Measurements from ENCODE around the gene SFTPD.
A peak's percentile ranks its signal among the peaks of the same experiment; 100 is the strongest.
"Not testable (repeated sequence)": the region's sequence is repeated elsewhere in the genome, so short reads cannot be mapped to it uniquely, and the experiment has no call there.

The SFTPD gene

DNA sequence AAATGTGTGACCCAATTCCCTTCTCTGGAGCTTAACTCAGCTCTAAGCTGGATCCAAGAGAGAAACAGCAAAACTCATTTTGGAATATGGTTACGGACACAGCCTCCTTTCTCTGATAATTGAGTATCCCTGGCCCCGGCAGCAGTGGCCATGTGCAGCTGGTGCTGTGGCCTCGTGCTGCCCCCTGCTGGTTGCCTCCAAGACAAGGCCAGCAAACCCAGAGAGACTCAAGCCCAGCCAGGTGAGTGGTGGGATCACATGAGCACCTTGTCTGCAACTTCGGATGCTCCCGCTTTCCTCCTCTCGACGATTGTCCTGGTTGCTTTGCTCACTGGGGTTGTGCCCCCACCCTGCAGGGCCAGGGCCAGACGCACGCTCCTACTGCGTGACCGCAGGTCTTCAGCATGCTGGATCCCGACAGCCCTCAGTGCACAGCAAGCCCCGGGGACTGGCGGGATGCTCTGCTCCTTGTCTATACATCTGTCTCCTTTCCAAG, 19.4 kb downstream of the SFTPD start:
- DNase-seq (ENCODE audit: low read depth, low spot score) = peak; percentile 39
- no peak overlapping the region for H3K4me3 ChIP-seq (ENCODE audit: low read length)

DNA sequence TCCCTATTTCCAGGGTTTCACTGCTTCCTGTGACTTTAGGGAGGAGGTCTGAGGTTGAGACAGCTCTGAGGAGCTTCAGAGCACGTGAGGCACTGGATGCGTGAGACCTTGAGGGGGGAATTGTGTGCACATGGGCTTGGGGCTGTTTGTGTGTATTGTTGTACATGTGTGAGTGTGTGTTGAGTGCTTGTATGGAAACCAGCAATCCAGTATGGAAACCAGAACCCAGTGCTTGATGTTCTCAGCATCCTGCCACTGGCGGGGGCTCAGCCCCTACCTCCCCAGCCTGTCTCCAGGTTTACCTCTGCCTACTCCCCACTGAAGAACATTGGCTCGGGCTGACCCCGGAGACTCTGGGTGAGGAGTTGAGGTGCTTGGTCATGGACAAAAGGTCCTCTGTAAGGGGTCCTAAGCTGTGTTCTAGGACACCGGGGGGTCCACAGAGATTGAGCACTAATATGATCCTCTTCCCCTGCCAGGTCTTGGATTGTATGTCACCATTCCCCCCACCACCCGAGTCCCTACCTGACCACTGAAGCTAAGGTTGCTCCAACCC, 20.8 kb downstream of the SFTPD start:
- H3K4me3 ChIP-seq (ENCODE audit: low read length) = no peak overlapping the region
- no peak for DNase-seq (ENCODE audit: low read depth, low spot score)

DNA sequence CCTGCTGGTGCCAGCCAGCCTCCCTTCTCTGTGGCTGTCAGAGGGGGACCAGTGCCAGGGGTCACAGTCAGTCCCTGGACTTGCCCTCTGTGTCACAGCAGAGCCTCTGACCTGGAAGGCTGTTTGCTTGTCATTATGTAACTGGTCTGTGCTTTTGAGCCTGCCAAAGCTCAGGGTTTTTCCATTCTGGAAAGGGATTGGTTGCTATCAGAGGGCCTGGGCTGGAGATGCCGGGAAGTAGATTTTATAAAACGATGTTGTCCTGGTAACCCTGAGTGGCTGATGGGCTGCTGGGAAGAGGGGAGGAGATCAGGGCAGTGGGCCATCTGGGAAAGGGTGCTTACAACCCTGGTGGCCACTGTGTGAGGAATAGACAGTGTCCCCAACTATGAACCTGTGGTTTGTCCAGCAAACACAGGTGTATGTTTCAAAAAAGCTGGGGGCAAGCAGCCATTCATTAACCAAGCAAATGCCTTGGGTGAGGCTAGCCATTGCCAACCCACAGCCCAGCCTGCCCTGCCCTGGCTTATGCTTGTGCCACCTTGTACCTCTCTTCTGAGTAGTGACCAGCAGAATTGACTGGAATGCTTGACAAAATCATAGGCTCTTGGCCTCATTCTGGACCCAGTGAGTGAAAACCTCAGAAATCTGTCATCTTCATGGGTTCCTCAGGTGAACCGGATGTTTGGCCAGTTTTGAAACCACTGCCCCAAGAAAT, 21.6 kb downstream of the SFTPD start:
- DNase-seq (ENCODE audit: low read depth, low spot score) = no peak
- H3K4me3 ChIP-seq (ENCODE audit: low read length) = no peak overlapping the region

DNA sequence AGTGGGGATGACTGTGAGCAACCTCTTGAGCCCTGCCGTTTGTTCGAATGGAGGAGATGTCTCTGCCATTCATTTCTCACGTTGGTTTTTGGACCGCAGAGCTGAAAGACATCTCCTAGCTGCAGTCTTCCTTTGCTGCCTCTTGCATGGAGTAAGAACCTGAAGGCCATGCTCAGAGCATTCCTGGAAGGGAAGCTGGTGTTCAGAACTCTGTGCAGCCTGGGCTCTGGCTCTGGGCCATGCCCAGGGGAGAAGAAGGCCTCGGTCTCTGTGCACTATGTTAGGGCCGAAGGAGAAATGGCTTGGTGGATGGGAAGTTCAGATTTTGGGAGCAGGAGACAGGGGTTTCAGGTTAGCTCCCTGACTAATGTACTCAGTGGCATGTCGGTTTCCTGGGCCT, 22.9 kb downstream of the SFTPD start:
- no peak for DNase-seq (ENCODE audit: low read depth, low spot score)
- no peak overlapping the region for H3K4me3 ChIP-seq (ENCODE audit: low read length)

DNA sequence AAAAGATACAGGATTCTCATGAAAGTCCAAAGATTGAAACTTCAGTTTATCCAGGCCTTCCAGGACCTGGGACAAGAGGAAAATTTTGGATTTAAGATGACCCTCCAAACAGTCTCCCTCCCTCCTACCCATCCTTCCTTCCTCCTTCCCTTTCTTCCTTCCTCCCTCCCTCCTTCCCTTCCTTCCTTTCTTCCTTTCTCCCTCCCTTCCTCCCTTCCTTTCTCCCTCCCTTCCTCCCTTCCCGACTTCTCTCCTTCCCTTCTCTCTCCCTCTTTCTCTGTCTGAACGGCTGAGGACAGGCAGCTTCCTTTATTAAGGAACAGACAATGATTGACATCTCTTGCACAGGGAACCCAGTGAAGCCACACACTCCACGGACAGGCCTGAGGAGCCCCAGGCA, 23.3 kb downstream of the SFTPD start:
- no peak for DNase-seq (ENCODE audit: low read depth, low spot score)
- no peak overlapping the region for H3K4me3 ChIP-seq (ENCODE audit: low read length)

DNA sequence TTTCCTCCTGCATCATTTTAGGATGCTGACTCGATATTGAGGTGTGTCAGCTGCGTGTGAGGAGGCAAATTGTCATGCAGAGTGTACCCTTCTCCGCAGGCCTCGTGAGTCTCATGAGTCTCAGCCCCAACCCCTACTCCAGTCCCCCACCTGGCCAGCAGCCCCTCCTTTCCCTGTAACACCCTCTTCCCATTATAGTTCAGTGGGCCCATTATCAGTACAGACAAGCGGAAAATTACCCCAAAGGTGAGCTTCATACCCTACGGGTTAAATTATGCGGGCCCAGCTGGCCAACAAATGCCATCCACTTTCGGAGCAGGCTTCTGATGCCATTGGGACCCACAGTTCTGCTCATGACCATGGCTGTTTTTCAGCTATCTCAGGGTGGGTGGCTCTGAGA, 25.2 kb downstream of the SFTPD start:
- no peak overlapping the region for H3K4me3 ChIP-seq (ENCODE audit: low read length)
- DNase-seq (ENCODE audit: low read depth, low spot score) = no peak

DNA sequence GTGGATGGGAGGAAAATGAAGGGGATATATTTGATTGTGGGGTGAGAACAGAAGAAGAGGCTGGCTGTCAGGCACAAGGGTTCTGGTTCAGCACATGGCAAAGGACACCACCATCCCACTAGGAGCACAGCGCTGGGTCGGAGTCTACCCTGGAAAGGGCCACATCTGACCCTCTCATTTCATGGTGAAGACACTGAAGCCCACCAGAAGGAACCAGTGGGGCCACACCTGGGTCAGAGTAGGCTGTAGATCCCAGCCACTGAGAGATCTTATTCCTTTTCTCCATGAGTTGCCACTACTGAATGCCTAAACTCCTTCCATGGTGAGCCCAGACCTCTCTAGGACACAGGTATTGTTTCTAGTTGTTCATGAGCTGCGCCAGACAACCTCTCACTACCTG, 25.8 kb downstream of the SFTPD start:
- no peak for DNase-seq (ENCODE audit: low read depth, low spot score)
- H3K4me3 ChIP-seq (ENCODE audit: low read length) = no peak overlapping the region

DNA sequence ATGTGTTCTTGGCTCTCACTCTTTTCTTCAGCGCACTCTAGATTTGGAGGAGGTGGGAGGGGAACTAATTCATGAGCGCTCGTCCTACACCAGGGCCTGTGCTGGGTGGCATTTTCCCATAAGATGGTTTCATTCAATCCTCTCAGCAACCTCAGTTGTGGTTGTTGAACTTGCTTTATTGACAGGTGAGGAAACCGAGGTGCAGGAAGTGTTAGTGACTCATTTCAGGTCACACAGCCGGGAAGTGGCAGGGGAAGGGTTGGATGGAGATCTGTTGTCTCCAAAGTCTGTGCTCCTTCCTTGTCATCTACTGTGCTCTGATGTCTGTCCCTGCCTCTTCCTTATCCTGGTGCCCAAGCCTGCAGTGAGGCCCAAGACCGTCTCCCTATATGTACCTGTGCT, 26.9 kb downstream of the SFTPD start:
- H3K4me3 ChIP-seq (ENCODE audit: low read length); DNase-seq (ENCODE audit: low read depth, low spot score): not testable (repeated sequence)

DNA sequence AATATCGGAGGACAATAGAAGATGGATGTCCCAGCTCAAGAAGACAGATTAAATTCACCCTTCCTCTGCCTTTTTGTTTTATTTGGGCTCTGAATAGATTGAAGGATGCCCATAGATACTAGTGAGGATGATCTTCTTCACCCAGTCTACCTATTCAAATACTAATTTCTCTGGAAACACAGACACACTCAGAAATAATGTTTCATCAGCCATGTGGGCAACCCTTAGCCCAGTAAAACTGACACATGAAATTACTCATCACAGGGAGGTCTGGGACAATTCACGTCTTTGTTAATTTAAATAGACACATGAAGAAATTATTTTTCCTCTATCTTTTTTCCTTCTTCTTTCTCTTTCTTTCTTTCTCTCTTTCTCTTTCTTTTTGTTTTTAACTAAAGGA, 33.1 kb downstream of the SFTPD start:
- DNase-seq (ENCODE audit: low read depth, low spot score); H3K4me3 ChIP-seq (ENCODE audit: low read length): not testable (repeated sequence)

DNA sequence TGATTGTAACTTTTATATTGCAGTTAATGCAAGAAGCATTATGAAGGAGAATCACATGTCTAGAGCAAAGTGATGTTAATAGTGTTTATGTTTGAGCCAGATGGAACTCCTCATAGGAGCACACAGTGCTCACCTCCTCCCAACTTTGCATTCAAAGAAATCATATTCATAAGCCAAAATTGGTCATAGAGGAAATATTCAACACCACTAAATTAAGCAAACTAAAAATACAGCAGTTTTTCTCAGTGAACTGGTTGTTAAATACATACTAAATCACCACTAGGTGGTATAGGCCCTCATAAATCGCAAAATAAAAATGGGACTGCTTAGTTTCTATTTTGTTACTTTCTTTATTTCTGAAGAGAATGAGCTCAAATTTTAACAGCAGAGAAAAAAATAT, 34.4 kb downstream of the SFTPD start:
- H3K4me3 ChIP-seq (ENCODE audit: low read length); DNase-seq (ENCODE audit: low read depth, low spot score): not testable (repeated sequence)

DNA sequence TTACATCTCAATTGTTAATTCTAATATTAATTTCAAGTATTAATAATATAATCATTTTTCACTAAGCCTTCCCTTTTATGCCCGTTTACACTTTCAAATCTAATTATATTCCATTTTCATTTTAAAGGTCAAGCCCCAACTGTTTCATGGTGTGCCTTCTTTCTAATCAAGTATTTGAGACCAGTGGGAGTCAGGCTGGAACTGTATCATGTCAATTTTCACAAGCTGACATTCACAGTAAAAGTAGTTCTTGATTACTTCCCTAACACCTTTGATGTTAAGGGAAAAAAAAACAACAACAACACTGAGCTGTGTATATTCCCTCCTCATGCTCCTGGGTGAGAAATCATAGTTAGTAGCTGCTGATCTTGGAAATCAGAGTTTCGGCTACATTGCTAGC, 38.1 kb downstream of the SFTPD start:
- H3K4me3 ChIP-seq (ENCODE audit: low read length) = no peak overlapping the region
- no peak for DNase-seq (ENCODE audit: low read depth, low spot score)

DNA sequence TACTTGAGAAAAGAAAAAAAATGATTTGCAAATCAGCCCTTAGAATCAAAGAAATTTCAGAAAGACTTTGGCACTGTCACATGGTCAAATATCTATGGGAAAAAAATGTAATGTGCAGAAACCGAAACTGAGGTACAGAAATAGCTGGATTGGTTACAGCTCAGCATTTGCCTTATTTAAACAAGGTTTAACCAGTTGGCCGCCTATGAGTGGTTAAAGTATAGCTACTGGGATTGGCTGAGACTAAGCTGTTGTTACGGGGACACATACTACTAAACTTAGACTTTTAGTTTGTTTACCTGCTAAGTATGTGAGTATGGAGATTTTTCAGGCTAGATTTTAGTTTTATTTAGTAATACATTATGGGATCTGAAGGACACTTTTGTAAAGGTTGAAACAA, 38.6 kb downstream of the SFTPD start:
- no peak for DNase-seq (ENCODE audit: low read depth, low spot score)
- no peak overlapping the region for H3K4me3 ChIP-seq (ENCODE audit: low read length)

DNA sequence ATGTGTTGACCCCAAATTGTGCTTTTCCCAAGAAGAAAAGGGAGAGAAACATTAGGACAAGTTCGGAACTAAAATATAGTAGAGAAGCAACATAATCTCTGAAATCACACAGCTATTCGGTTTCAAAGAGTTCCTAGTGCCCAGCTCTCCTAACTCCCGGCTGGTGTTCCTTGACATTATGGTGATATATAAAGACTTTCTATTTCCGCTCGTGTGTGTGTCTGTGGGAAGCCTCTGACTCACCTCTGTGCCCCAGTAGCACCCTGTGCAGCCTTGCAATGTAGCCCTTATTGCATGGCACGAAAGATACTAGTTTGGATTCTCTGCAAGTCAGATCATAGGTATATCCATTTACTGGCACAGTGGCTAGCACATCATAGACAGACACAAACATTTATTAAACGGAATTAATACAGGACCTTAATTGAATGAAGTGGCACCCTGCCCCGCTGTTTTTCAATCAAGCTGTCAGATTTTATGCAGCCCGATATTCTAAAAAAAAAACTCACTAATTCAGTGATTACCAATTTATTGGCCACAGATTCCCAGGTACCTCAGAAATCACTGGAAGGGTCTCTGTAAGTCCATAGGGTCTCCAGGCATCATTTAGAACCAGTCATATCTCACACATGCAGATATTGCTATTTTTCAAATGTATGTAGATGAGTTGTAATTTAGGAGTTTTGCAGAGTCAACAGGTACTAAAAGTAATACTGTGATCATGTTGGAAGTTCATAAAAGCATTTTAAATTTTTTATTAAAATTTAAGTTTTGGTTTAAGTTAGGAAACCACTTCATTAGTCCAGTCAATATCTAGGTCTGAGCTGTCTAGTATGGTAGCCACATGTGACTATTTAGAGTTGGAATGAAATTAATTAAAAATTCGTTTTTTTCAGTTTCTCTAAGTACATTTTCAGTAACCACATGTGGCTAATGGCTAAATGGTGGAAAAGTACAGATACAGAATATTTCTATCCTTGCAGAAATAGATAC, 43.3 kb downstream of the SFTPD start:
- DNase-seq (ENCODE audit: low read depth, low spot score) = no peak
- no peak overlapping the region for H3K4me3 ChIP-seq (ENCODE audit: low read length)

DNA sequence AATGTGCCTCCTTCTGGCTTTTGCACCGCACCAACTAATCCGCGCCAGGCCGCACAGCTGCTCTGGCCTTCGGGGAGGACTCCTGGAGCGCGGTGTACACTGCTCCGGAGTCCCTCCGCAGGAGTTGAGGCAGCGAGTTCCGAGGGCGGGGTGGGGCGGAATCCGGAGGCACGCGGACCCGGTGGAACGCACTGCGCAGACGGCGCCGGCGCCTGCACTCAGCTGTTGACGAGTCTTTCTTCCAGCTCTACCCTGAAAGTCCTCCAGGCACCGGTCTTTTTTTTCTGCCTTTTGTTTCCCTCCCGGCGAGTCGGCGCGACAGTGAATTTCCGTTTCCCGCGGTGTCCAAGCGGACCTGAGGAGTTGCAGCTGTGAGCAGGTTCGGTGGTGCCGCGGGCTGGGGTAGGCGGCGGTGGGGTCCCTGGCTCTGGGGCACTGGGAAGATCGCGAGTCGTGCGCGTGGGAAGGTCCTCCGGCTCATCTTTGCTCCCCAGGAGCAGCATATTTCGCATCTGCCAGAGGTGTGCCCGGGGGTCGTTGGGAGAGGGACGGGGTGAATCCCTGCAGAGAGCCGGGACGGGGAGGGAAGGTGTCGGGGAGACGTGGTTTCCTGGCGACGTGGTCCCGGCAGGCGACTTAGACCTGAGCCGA, 44.1 kb downstream of the SFTPD start:
- DNase-seq (ENCODE audit: low read depth, low spot score) = no peak
- H3K4me3 ChIP-seq (ENCODE audit: low read length) = peak overlapping the region; percentile 15; the same call in 1 of the 2 replicates

DNA sequence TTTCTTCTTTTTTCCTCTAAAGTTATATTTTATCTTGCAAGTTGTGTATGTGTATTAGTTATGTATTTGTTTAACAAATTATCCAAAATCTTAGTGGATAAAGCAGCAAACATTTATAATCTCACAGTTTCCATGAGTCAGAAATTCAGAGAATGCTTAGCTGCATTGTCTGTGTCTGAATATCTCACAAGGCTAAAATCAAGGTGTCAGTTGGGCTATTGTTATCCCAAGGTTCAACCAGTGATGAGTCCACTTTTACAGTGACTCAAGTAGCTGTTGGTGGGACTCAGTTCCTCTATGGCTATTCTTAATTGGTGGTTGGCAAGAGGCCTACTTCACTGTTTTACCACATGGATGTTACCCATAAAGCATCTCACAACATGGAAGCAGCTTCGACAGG, 47.3 kb downstream of the SFTPD start:
- not testable (repeated sequence) for H3K4me3 ChIP-seq (ENCODE audit: low read length); DNase-seq (ENCODE audit: low read depth, low spot score)

DNA sequence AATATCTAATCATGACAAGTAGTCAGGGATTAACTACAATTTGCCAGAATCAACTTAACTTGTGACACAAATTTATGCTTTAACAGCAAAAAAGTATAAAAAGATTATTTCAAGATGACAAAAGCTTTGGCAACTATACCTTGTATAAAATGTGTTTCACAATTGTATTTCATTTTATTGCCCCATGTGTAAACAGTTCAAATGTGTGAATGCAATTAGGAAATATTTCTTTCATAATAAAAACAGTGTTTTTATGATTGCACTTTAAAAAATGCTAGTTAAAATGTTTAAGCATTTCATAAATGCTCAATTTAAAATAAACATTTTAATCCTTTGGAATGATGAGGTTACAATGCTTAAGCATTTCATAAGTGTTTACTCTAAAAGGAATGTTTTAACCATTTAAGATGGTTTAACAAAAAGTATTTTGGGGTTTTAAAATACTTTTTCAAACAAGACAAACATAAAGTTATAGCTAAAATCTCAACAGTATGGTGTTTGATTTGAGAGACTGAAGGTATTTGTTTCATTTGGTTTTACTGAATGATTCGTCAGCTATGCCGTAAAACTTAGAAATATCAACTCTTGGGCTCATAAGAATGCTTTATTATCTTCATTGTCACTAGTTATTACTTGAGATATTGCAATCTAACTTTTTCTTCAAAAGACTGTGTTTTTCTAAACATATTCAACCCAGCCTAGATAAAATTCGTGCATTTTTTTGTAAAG, 50.1 kb downstream of the SFTPD start:
- no peak overlapping the region for H3K4me3 ChIP-seq (ENCODE audit: low read length)
- no peak for DNase-seq (ENCODE audit: low read depth, low spot score)

DNA sequence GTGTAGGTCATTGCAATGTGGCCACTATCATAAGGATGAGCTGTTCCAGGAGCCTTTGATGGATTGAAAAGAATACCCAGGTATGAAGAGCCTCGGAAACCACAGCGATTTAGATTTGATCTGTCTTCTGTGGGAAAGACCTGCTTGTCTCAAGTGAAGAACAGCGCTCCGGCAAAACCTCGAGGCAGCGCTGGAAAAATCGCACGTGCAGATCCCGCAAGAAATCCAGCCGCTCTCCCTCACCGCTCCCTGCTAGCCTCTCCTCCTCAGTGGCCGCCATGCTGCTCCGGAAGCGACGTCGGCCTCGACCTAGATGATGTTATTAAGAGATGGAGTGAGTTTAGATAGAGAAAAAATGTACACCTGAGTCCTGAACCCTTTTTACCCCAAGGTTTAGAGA, 56.0 kb downstream of the SFTPD start:
- H3K4me3 ChIP-seq (ENCODE audit: low read length); DNase-seq (ENCODE audit: low read depth, low spot score): not testable (repeated sequence)

DNA sequence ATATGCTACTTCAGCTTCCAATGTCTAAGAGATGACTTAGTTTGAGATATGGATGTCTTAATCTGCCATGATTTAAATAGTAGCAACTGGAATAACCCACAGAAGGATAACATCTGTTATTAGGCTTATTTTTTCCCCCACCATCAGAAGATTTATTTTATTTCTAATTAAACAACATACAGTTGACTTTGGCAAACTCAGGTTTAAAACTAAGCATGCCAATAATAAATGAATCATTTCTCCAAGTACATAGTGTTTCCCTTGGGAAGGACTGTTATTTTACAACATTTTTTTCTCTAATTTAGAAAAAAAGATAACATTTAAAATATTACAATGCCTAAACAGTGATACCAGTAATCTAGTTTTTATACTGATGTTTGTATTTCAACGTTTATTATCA, 58.4 kb downstream of the SFTPD start:
- no peak for DNase-seq (ENCODE audit: low read depth, low spot score)
- no peak overlapping the region for H3K4me3 ChIP-seq (ENCODE audit: low read length)

DNA sequence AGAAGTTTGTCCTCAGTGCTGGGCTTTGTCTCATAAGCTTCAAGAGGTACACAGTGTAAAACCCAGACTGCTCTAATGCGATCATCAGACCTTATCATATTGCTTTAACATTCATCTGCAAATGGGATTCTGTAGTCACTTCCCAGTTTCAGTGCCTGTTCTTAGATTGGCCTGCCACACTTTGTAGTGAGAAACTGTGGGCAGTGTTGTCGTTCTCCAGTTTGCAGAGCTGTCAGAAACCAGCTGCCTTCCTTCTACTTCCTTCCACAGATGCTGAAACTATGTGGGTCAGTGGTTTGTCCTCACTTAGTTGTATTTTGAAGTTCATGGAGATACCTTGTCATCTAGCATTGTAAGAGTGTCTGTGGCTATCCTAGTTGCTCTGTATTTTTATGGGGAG, 59.9 kb downstream of the SFTPD start:
- H3K4me3 ChIP-seq (ENCODE audit: low read length); DNase-seq (ENCODE audit: low read depth, low spot score): not testable (repeated sequence)
